Caco-2 (cell line): ENCODE data around the gene SCLT1. TPM values are rescaled to one million over a fixed set of nuclear protein-coding genes. Genes with fewer than 3 reads are reported as not detected.

Experiments used
- BruUV-seq: library from RNA; stranded (reverse); fragments of 400-500 nt; replicated peaks from 2 replicates; lab custom pipeline; 2021; lab: Mats Ljungman, UMichigan
- CTCF ChIA-PET: fragments of 300-600 bp; sonication (Branson Sonifier 250); formaldehyde crosslinking; loops from one replicate; lab custom pipeline; 2022; ENCODE audit warnings: antibody characterized with exemption; lab: Charles Lee
- POLR2A ChIA-PET: fragments of 300-600 bp; sonication (Branson Sonifier 250); formaldehyde crosslinking; loops from one replicate; lab custom pipeline; 2022; ENCODE audit warnings: antibody characterized with exemption; lab: Charles Lee
- DNase-seq, 2 experiments: peaks; one replicate each; pipeline versions ENCODE4 v3.0.0 to v3.0.0-alpha.2; 2020 to 2022
- H3K27me3 ChIP-seq: replicated peaks from 2 replicates; pipeline ENCODE4 v1.6.0; 2011; ENCODE audit warnings: low read length; ENCODE audit not compliant: control insufficient read depth, insufficient read depth
- H3K36me3 ChIP-seq: 2 replicates; pipeline ENCODE4 v1.5.1; 2011; ENCODE audit warnings: low read length; ENCODE audit not compliant: control insufficient read depth, insufficient read depth
- H3K4me1 ChIP-seq: fragments of 250-450 bp; sonication (Bioruptor Pico); 2 replicates; pipeline ENCODE4 v1.5.1; 2020; ENCODE audit warnings: mild to moderate bottlenecking
- H3K4me3 ChIP-seq: 2 replicates; pipeline ENCODE4 v1.5.1; 2011; ENCODE audit warnings: low read depth, mild to moderate bottlenecking, control low read depth, low read length
- H3K9me3 ChIP-seq: fragments of 250-450 bp; sonication (Bioruptor Pico); 2 replicates; pipeline ENCODE4 v1.5.1; 2020; ENCODE audit warnings: mild to moderate bottlenecking, moderate library complexity
- H3K27ac Mint-ChIP-seq: one replicate; pipeline ENCODE4 v1.8.0; 2022; ENCODE audit warnings: mixed read lengths; ENCODE audit not compliant: unreplicated experiment
- H3K27me3 Mint-ChIP-seq: one replicate; pipeline ENCODE4 v1.8.0; 2022; ENCODE audit warnings: mixed read lengths; ENCODE audit not compliant: insufficient read depth, unreplicated experiment
- H3K36me3 Mint-ChIP-seq: one replicate; pipeline ENCODE4 v1.8.0; 2022; ENCODE audit warnings: mild to moderate bottlenecking, mixed read lengths; ENCODE audit not compliant: insufficient read depth, unreplicated experiment
- H3K4me1 Mint-ChIP-seq: one replicate; pipeline ENCODE4 v1.8.0; 2022; ENCODE audit warnings: low read depth, mixed read lengths; ENCODE audit not compliant: unreplicated experiment
- H3K4me3 Mint-ChIP-seq: one replicate; pipeline ENCODE4 v1.8.0; 2022; ENCODE audit warnings: mild to moderate bottlenecking, moderate library complexity, mixed read lengths; ENCODE audit not compliant: unreplicated experiment
- H3K9me3 Mint-ChIP-seq: one replicate; pipeline ENCODE4 v1.8.0; 2022; ENCODE audit warnings: mixed read lengths; ENCODE audit not compliant: unreplicated experiment
- intact Hi-C: fragments of 100-400 bp; cut with micrococcal nuclease; formaldehyde crosslinking; loops from one replicate; pipeline ENCODE4 v1.10.0; 2022; ENCODE audit not compliant: unreplicated experiment
- total RNA-seq: library from RNA; stranded (reverse); gene quantifications from 2 replicates; pipeline ENCODE4 v1.2.3, GENCODE V29; 2022
- TF ChIP-seq, protein P1 (sequence below), 2 experiments: fragments of 200-600 bp in 1 of 2; IDR thresholded peaks; 1 replicate in 1 of 2; 2 replicates in 1 of 2; pipeline versions ENCODE4 v1.5.1 to v1.8.0; 2011 to 2022; ENCODE audit warnings: antibody characterized with exemption in 1 of 2, control low read depth in 1 of 2, inconsistent platforms in 1 of 2, low read depth in 1 of 2, low read length in 1 of 2, mild to moderate bottlenecking in 1 of 2, moderate library complexity in 1 of 2; ENCODE audit not compliant: insufficient read depth in 1 of 2, severe bottlenecking in 1 of 2, unreplicated experiment in 1 of 2

Gene SCLT1
- total RNA-seq, 1 experiment from 2014 or later: 9.3 TPM

GRCh38 chr4:128924951-128925350 is 168.4 kb downstream of the SCLT1 start:
- Histone ChIP-seq H3K27me3 (no peaks in the 10 kb centered on the region), H3K36me3 (no peaks in the 10 kb centered on the region), H3K4me3 (no peak overlapping the region), H3K4me1 (no peaks in the 10 kb centered on the region), H3K9me3 (peaks cover 3% of the 10 kb centered on the region; the same call in 1 of the 2 replicates)
- Mint-ChIP-seq H3K9me3 (no peaks in the 10 kb centered on the region), H3K4me1 (no peaks in the 10 kb centered on the region), H3K36me3 (no peaks in the 10 kb centered on the region), H3K27me3 (no peaks in the 10 kb centered on the region), H3K27ac (no peak overlapping the region), H3K4me3 (no peak overlapping the region)
- intact Hi-C loops: no loop called here
- ChIA-PET CTCF (interaction anchor here (0.6 kb wide), 1 partner anchor 88 kb away, joined by 4 read pairs; no protein-coding TSS in a partner anchor), POLR2A (no interaction called here)
- no TSS peak for BruUV-seq
- no peak for DNase-seq
- TF ChIP-seq, protein P1, sequence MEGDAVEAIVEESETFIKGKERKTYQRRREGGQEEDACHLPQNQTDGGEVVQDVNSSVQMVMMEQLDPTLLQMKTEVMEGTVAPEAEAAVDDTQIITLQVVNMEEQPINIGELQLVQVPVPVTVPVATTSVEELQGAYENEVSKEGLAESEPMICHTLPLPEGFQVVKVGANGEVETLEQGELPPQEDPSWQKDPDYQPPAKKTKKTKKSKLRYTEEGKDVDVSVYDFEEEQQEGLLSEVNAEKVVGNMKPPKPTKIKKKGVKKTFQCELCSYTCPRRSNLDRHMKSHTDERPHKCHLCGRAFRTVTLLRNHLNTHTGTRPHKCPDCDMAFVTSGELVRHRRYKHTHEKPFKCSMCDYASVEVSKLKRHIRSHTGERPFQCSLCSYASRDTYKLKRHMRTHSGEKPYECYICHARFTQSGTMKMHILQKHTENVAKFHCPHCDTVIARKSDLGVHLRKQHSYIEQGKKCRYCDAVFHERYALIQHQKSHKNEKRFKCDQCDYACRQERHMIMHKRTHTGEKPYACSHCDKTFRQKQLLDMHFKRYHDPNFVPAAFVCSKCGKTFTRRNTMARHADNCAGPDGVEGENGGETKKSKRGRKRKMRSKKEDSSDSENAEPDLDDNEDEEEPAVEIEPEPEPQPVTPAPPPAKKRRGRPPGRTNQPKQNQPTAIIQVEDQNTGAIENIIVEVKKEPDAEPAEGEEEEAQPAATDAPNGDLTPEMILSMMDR (IDR thresholded peaks at IDR 0.05; ENCODE audit: insufficient read depth in 1 of 2, low read depth in 1 of 2, low read length in 1 of 2, severe bottlenecking in 1 of 2, unreplicated experiment in 1 of 2): no peak

DNA sequence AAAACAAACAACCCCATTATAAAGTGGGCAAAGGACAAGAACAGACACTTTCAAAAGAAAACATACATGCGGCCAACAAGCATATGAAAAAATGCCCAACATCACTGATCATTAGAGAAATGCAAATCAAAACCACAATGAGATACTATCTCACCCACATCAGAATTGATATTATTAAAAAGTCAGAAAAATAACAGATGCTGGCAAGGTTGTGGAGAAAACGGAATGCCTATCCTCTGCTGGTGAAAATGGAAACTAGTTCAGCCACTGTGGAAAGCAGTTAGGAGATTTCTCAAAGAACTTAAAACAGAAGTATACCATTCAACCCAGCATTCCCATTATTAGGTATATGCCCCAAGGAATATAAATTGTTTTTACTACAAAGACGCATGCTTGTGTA is 171.4 kb downstream of the SCLT1 start:
- intact Hi-C loops: no loop called here
- no TSS peak for BruUV-seq
- CTCF ChIA-PET: interaction anchor here (0.7 kb wide), 1 partner anchor 400 kb away, joined by 3 read pairs; no protein-coding TSS in a partner anchor
- Histone ChIP-seq H3K9me3 (peaks cover 3% of the 10 kb centered on the region; the same call in 1 of the 2 replicates), H3K36me3 (no peaks in the 10 kb centered on the region), H3K4me1 (no peaks in the 10 kb centered on the region), H3K4me3 (no peak overlapping the region), H3K27me3 (no peaks in the 10 kb centered on the region)
- DNase-seq: no peak
- Mint-ChIP-seq H3K27me3 (no peaks in the 10 kb centered on the region), H3K4me3 (no peak overlapping the region), H3K9me3 (no peaks in the 10 kb centered on the region), H3K4me1 (no peaks in the 10 kb centered on the region), H3K27ac (no peak overlapping the region), H3K36me3 (no peaks in the 10 kb centered on the region)
- TF ChIP-seq, protein P1 (IDR thresholded peaks at IDR 0.05; ENCODE audit: insufficient read depth in 1 of 2, low read depth in 1 of 2, low read length in 1 of 2, severe bottlenecking in 1 of 2, unreplicated experiment in 1 of 2): no peak
- POLR2A ChIA-PET: no interaction called here

GRCh38 chr4:128917781-128918180 is 175.6 kb downstream of the SCLT1 start:
- ChIA-PET POLR2A (no interaction called here), CTCF (no interaction called here)
- intact Hi-C loops: no loop called here
- TF ChIP-seq, protein P1 (IDR thresholded peaks at IDR 0.05; ENCODE audit: insufficient read depth in 1 of 2, low read depth in 1 of 2, low read length in 1 of 2, severe bottlenecking in 1 of 2, unreplicated experiment in 1 of 2): no peak
- Mint-ChIP-seq H3K27ac (no peak overlapping the region), H3K4me3 (no peak overlapping the region), H3K4me1 (no peaks in the 10 kb centered on the region), H3K36me3 (no peaks in the 10 kb centered on the region), H3K27me3 (no peaks in the 10 kb centered on the region), H3K9me3 (no peaks in the 10 kb centered on the region)
- Histone ChIP-seq H3K36me3 (no peaks in the 10 kb centered on the region), H3K27me3 (no peaks in the 10 kb centered on the region), H3K9me3 (no peaks in the 10 kb centered on the region), H3K4me1 (no peaks in the 10 kb centered on the region), H3K4me3 (no peak overlapping the region)
- no peak for DNase-seq
- no TSS peak for BruUV-seq
